Cardiac fibroblast (primary cell): ENCODE measurements around the gene TNFAIP2.
A peak's percentile ranks its signal among the peaks of the same experiment; 100 is the strongest.

Experiments
- DNase-seq, 2 donors: peaks; one replicate each; pipeline versions ENCODE4 v3.0.0 to v3.0.0-alpha.2; 2010; ENCODE audit warnings: low read depth in 2 of 2
- H3K4me3 ChIP-seq, 2 donors: replicated peaks in 1 of 2; 1 replicate in 1 of 2; 2 replicates in 1 of 2; pipeline ENCODE4 v1.5.1; 2011; ENCODE audit warnings: low read depth in 2 of 2, low read length in 2 of 2, mild to moderate bottlenecking in 2 of 2, moderate library complexity in 1 of 2
- CTCF ChIP-seq: IDR thresholded peaks from one replicate; pipeline ENCODE4 v1.5.1; 2011; ENCODE audit warnings: low read depth, mild to moderate bottlenecking, low read length, inconsistent platforms

The TNFAIP2 gene

GRCh38 chr14:103178521-103178920 lies 55.3 kb downstream of the TNFAIP2 start:
- TF ChIP-seq CTCF = no peak
- no peak overlapping the region for H3K4me3 ChIP-seq
- DNase-seq = no peak

- no peak for DNase-seq
- H3K4me3 ChIP-seq = no peak overlapping the region
- TF ChIP-seq CTCF = no peak
Observed at GRCh38 chr14:103179094-103179493, 55.8 kb downstream of the TNFAIP2 start.

- no peak for TF ChIP-seq CTCF
- H3K4me3 ChIP-seq = no peak overlapping the region
- DNase-seq = no peak
Observed at GRCh38 chr14:103180331-103180730, 57.1 kb downstream of the TNFAIP2 start.

- DNase-seq = no peak
- H3K4me3 ChIP-seq = no peak overlapping the region
- no peak for TF ChIP-seq CTCF
Observed at GRCh38 chr14:103184046-103184445, 60.8 kb downstream of the TNFAIP2 start.

GRCh38 chr14:103185051-103186029 lies 62.1 kb downstream of the TNFAIP2 start:
- peak; percentile 50 to 59 for DNase-seq
- peak; percentile 54 for TF ChIP-seq CTCF
- H3K4me3 ChIP-seq = no peak overlapping the region

- no peak for DNase-seq
- H3K4me3 ChIP-seq = no peak overlapping the region
- TF ChIP-seq CTCF = no peak
Observed at GRCh38 chr14:103186241-103186822, 63.1 kb downstream of the TNFAIP2 start.
